H1 (cell line): ENCODE data around the gene FLT4. TPM values are rescaled to one million over a fixed set of nuclear protein-coding genes. Genes with fewer than 3 reads are reported as not detected.

Experiments
- CTCF ChIA-PET: fragments of 300-600 bp; sonication (Branson Sonifier 250); formaldehyde crosslinking; loops from one replicate; lab custom pipeline; 2021; ENCODE audit not compliant: partially characterized antibody; lab: Charles Lee
- POLR2A ChIA-PET: fragments of 300-600 bp; sonication (Branson Sonifier 250); formaldehyde crosslinking; loops from one replicate; lab custom pipeline; 2021; ENCODE audit warnings: inconsistent platforms; ENCODE audit not compliant: partially characterized antibody; lab: Charles Lee
- DNase-seq, 2 experiments: peaks; one replicate each; pipeline versions ENCODE4 v3.0.0 to v3.0.0-alpha.2; 2010 to 2022; ENCODE audit warnings: low spot score in 2 of 2, low read depth in 1 of 2, mixed read lengths in 1 of 2
- FAIRE-seq: peaks from 2 replicates; lab custom pipeline; 2011; peaks lifted over from hg19 to GRCh38; lab: Jason Lieb, UNC
- H2AFZ ChIP-seq: 2 replicates; pipeline ENCODE4 v1.8.1; 2012; ENCODE audit warnings: low read length, inconsistent platforms
- H2AK5ac ChIP-seq: 2 replicates; pipeline ENCODE4 v1.6.1; 2013; ENCODE audit warnings: low read depth, low read length
- H2BK120ac ChIP-seq: replicated peaks from 2 replicates; pipeline ENCODE3; 2013; ENCODE audit warnings: low read depth, low read length, inconsistent platforms
- H2BK12ac ChIP-seq: 2 replicates; pipeline ENCODE4 v1.6.1; 2013; ENCODE audit warnings: low read depth, low read length
- H2BK15ac ChIP-seq: 2 replicates; pipeline ENCODE4 v1.6.1; 2013; ENCODE audit warnings: low read length
- H2BK20ac ChIP-seq: 2 replicates; pipeline ENCODE4 v1.6.1; 2013; ENCODE audit warnings: low read length
- H2BK5ac ChIP-seq: 2 replicates; pipeline ENCODE4 v1.6.1; 2013; ENCODE audit warnings: low read depth, low read length
- H3K14ac ChIP-seq: 2 replicates; pipeline ENCODE4 v1.6.1; 2013; ENCODE audit warnings: inconsistent platforms; ENCODE audit not compliant: insufficient read length
- H3K18ac ChIP-seq: 2 replicates; pipeline ENCODE4 v1.6.1; 2013; ENCODE audit warnings: low read length; ENCODE audit errors: extremely low read depth
- H3K23ac ChIP-seq: 2 replicates; pipeline ENCODE4 v1.6.1; 2013; ENCODE audit warnings: inconsistent platforms; ENCODE audit not compliant: insufficient read length
- H3K23me2 ChIP-seq: 2 replicates; pipeline ENCODE4 v1.6.1; 2013; ENCODE audit warnings: low read depth, low read length
- H3K27ac ChIP-seq: 2 replicates; pipeline ENCODE4 v1.6.1; 2011; ENCODE audit warnings: low read depth, low read length, inconsistent platforms
- H3K27me3 ChIP-seq, 4 experiments: replicated peaks in 1 of 4; 1 replicate in 1 of 4; 2 replicates in 3 of 4; pipeline versions ENCODE4 v1.6.1 to v1.8.1; 2011 to 2013; ENCODE audit warnings: low read length in 3 of 4, mild to moderate bottlenecking in 3 of 4, inconsistent platforms in 2 of 4, mixed read lengths in 2 of 4, moderate library complexity in 1 of 4; ENCODE audit not compliant: control insufficient read depth in 3 of 4, insufficient read depth in 3 of 4; ENCODE audit errors: extremely low read depth in 1 of 4
- H3K36me3 ChIP-seq, 4 experiments: 2 replicates each; pipeline versions ENCODE4 v1.6.1 to v1.8.1; 2011 to 2013; ENCODE audit warnings: mild to moderate bottlenecking in 4 of 4, low read length in 3 of 4, moderate library complexity in 2 of 4, control low read depth in 1 of 4, inconsistent platforms in 1 of 4; ENCODE audit not compliant: insufficient read depth in 4 of 4, control insufficient read depth in 2 of 4
- H3K4ac ChIP-seq: replicated peaks from 2 replicates; pipeline ENCODE3; 2013; ENCODE audit warnings: low read length, low read depth, mixed read lengths, inconsistent platforms; ENCODE audit not compliant: insufficient read length
- H3K4me1 ChIP-seq, 4 experiments: replicated peaks in 1 of 4; 1 replicate in 1 of 4; 2 replicates in 3 of 4; pipeline versions ENCODE4 v1.6.1 to v1.8.1; 2011 to 2013; ENCODE audit warnings: low read length in 3 of 4, inconsistent platforms in 2 of 4, mixed read lengths in 1 of 4; ENCODE audit not compliant: insufficient read depth in 4 of 4, control insufficient read depth in 3 of 4
- H3K4me2 ChIP-seq, 2 experiments: 2 replicates each; pipeline versions ENCODE4 v1.6.1 to v1.8.1; 2011 to 2013; ENCODE audit warnings: low read depth in 2 of 2, low read length in 2 of 2, control low read depth in 1 of 2, inconsistent platforms in 1 of 2, mild to moderate bottlenecking in 1 of 2; ENCODE audit not compliant: insufficient read depth in 1 of 2
- H3K4me3 ChIP-seq, 4 experiments: fragments of 200-600, 300-600 bp in 1 of 4; sonication (generic), shearing (Covaris generic), sonication (Bioruptor Twin) in 1 of 4; 2 replicates each; pipeline versions ENCODE4 v1.5.1 to v1.8.1; 2011 to 2016; ENCODE audit warnings: low read length in 4 of 4, low read depth in 3 of 4, control low read depth in 2 of 4, inconsistent platforms in 2 of 4, mild to moderate bottlenecking in 2 of 4, mixed read lengths in 1 of 4, moderate library complexity in 1 of 4; ENCODE audit not compliant: insufficient read depth in 2 of 4; ENCODE audit errors: extremely low read depth in 1 of 4
- H3K56ac ChIP-seq: replicated peaks from 2 replicates; pipeline ENCODE3; 2013; ENCODE audit warnings: low read depth, mild to moderate bottlenecking, mixed read lengths, low read length, inconsistent platforms; ENCODE audit not compliant: insufficient read length
- H3K79me1 ChIP-seq: 2 replicates; pipeline ENCODE4 v1.6.1; 2013; ENCODE audit warnings: low read depth, low read length, control low read depth
- H3K79me2 ChIP-seq, 2 experiments: 2 replicates each; pipeline versions ENCODE4 v1.6.1 to v1.8.1; 2012 to 2013; ENCODE audit warnings: low read length in 2 of 2, mild to moderate bottlenecking in 2 of 2, inconsistent platforms in 1 of 2; ENCODE audit not compliant: insufficient read depth in 2 of 2, control insufficient read depth in 1 of 2
- H3K9ac ChIP-seq, 4 experiments: replicated peaks in 1 of 4; 1 replicate in 1 of 4; 2 replicates in 3 of 4; pipeline versions ENCODE4 v1.6.1 to v1.8.1; 2011 to 2013; ENCODE audit warnings: low read depth in 3 of 4, low read length in 3 of 4, control low read depth in 2 of 4, mild to moderate bottlenecking in 2 of 4, moderate library complexity in 2 of 4, inconsistent platforms in 1 of 4; ENCODE audit errors: extremely low read depth in 1 of 4
- H3K9me3 ChIP-seq, 2 experiments: 2 replicates each; pipeline versions ENCODE4 v1.6.1 to v1.8.1; 2012 to 2013; ENCODE audit warnings: mild to moderate bottlenecking in 2 of 2, moderate library complexity in 2 of 2, control low read depth in 1 of 2, inconsistent platforms in 1 of 2, low read depth in 1 of 2, low read length in 1 of 2, mixed read lengths in 1 of 2; ENCODE audit not compliant: insufficient read depth in 2 of 2
- H4K20me1 ChIP-seq, 2 experiments: replicated peaks in 1 of 2; 2 replicates each; pipeline versions ENCODE3 to v1.8.1; 2011 to 2013; ENCODE audit warnings: inconsistent platforms in 2 of 2, low read length in 2 of 2, mild to moderate bottlenecking in 1 of 2; ENCODE audit not compliant: insufficient read depth in 2 of 2, control insufficient read depth in 1 of 2
- H4K5ac ChIP-seq: 2 replicates; pipeline ENCODE4 v1.6.1; 2013; ENCODE audit warnings: low read length, low read depth, mixed read lengths, inconsistent platforms; ENCODE audit not compliant: insufficient read length
- H4K8ac ChIP-seq: 2 replicates; pipeline ENCODE4 v1.8.0; 2013; ENCODE audit warnings: mild to moderate bottlenecking, moderate library complexity, low read length, inconsistent platforms; ENCODE audit not compliant: insufficient read depth; ENCODE audit errors: extremely low read depth
- H4K91ac ChIP-seq: replicated peaks from 2 replicates; pipeline ENCODE3; 2013; ENCODE audit warnings: low read length, mixed read lengths, inconsistent platforms; ENCODE audit not compliant: insufficient read length
- BRCA1 ChIP-seq: IDR thresholded peaks from 2 replicates; pipeline ENCODE4 v1.6.1; 2012; ENCODE audit warnings: low read depth, low read length, improper control_type of control experiment
- CHD1 ChIP-seq: IDR thresholded peaks from 2 replicates; pipeline ENCODE4 v1.6.1; 2012; ENCODE audit warnings: low read depth, low read length, improper control_type of control experiment
- CTCF ChIP-seq, 3 experiments: IDR thresholded peaks; 1 replicate in 2 of 3; 2 replicates in 1 of 3; pipeline versions ENCODE4 v1.5.1 to v1.6.1; 2011; ENCODE audit warnings: low read length in 3 of 3, mild to moderate bottlenecking in 3 of 3, inconsistent platforms in 2 of 3, low read depth in 1 of 3, moderate library complexity in 1 of 3; ENCODE audit not compliant: insufficient read depth in 1 of 3; ENCODE audit errors: control extremely low read depth in 1 of 3
- EGR1 ChIP-seq: IDR thresholded peaks from 2 replicates; pipeline ENCODE4 v1.6.1; 2011; ENCODE audit warnings: low read depth, low read length, borderline replicate concordance
- KDM1A ChIP-seq: fragments of 200-600, 300-600 bp; sonication (generic); IDR thresholded peaks from 2 replicates; pipeline ENCODE4 v1.7.1; 2016; ENCODE audit warnings: mild to moderate bottlenecking, low read length, borderline replicate concordance
- KDM4A ChIP-seq: IDR thresholded peaks from one replicate; pipeline ENCODE4 v1.7.1; 2012; ENCODE audit warnings: low read depth, mild to moderate bottlenecking, moderate library complexity, low read length, inconsistent platforms; ENCODE audit not compliant: severe bottlenecking
- KDM5A ChIP-seq: fragments of 200-600 bp; IDR thresholded peaks from 2 replicates; pipeline ENCODE4 v1.7.1; 2012; ENCODE audit warnings: mild to moderate bottlenecking, low read length, inconsistent platforms, mixed read lengths
- RFX5 ChIP-seq: IDR thresholded peaks from 2 replicates; pipeline ENCODE4 v1.6.1; 2011; ENCODE audit warnings: low read depth, low read length, improper control_type of control experiment, borderline replicate concordance
- SIN3A ChIP-seq, 2 experiments: IDR thresholded peaks in 1 of 2; conservative IDR thresholded peaks in 1 of 2; 2 replicates each; pipeline ENCODE4 v1.6.1; 2011 to 2012; ENCODE audit warnings: low read length in 2 of 2, improper control_type of control experiment in 1 of 2, low read depth in 1 of 2, mild to moderate bottlenecking in 1 of 2
- SRF ChIP-seq: IDR thresholded peaks from 2 replicates; pipeline ENCODE4 v1.6.1; 2011; ENCODE audit warnings: mild to moderate bottlenecking, low read depth, low read length, moderate library complexity
- TEAD4 ChIP-seq: IDR thresholded peaks from 2 replicates; pipeline ENCODE4 v1.6.1; 2012; ENCODE audit warnings: low read depth, low read length, inconsistent platforms, mixed read lengths
- WGBS, 2 experiments: shearing (Covaris generic) in 1 of 2; methylation state at CpG; one replicate each; pipeline versions ENCODE4 v1.1.6 to v1.1.7; 2013 to 2015; ENCODE audit warnings: low lambda C conversion rate in 2 of 2, mixed read lengths in 2 of 2, inconsistent platforms in 1 of 2, low coverage in 1 of 2, missing lambda C conversion rate in 1 of 2; ENCODE audit not compliant: insufficient replicate concordance in 2 of 2, insufficient coverage in 1 of 2, insufficient read length in 1 of 2; ENCODE audit errors: extremely low coverage in 1 of 2, missing lambda C conversion rate in 1 of 2; 5-methylcytosine and 5-hydroxymethylcytosine counted together
- polyA plus RNA-seq, 7 experiments: library from polyadenylated mRNA; depleted of rRNA in 3 of 7; stranded (reverse) in 5 of 7; unstranded in 2 of 7; fragments of >200 nt in 5 of 7; fragments of 200-250 nt in 2 of 7; gene quantifications; 1 replicate in 5 of 7; 2 replicates in 1 of 7; 4 replicates in 1 of 7; pipeline versions ENCODE4 v1.2.1 to v1.2.3, GENCODE V29; 2011 to 2013; ENCODE audit warnings: missing spikeins in 2 of 7, mixed read lengths in 2 of 7
- total RNA-seq: library from RNA; stranded (reverse); fragmentation: NEBNext Ultra II Directional; extraction: Animal tissue kit (Norgen Biotek cat#: 25700); gene quantifications from 2 replicates; pipeline ENCODE4 v1.2.1, GENCODE V29; 2021

Gene FLT4
- total and polyA plus RNA-seq, 2 of the 8 experiments (the other 6 are each of a cell fraction or from before 2014, with no cell fraction given) = 6.5 to 7.7 TPM

- Histone ChIP-seq H3K4me2 (no peak overlapping the region), H2AFZ (no peak overlapping the region), H3K4ac (no peak overlapping the region), H3K27ac (no peak overlapping the region), H4K8ac (peak overlapping the region; percentile 68; the same call in 1 of the 2 replicates), H2BK12ac (no peak overlapping the region), H4K5ac (no peak overlapping the region), H3K23me2 (no peaks in the 10 kb centered on the region; the same call in 1 of the 2 replicates), H2BK15ac (no peak overlapping the region), H2BK5ac (no peak overlapping the region), H3K4me3 (no peak overlapping the region), H4K91ac (no peak overlapping the region), H3K9ac (no peak overlapping the region), H3K4me1 (peaks cover 0 to 6% (median 2%) of the 10 kb centered on the region in 4 experiments; a peak in 4 of 7 replicates), H3K9me3 (no peaks in the 10 kb centered on the region), H2BK20ac (no peak overlapping the region), H3K36me3 (no peaks in the 10 kb centered on the region), H3K56ac (no peak overlapping the region), H2AK5ac (no peak overlapping the region), H3K27me3 (no peaks in the 10 kb centered on the region; a peak in 1 of 7 replicates), H3K23ac (no peak overlapping the region), H4K20me1 (no peaks in the 10 kb centered on the region), H3K18ac (no peak overlapping the region), H3K14ac (no peak overlapping the region), H3K79me2 (no peaks in the 10 kb centered on the region), H2BK120ac (no peak overlapping the region), H3K79me1 (no peaks in the 10 kb centered on the region)
- ChIA-PET CTCF (interaction anchor here (0.7 to 2.6 kb wide), 6 partner anchors 11 to 302 kb away, joined by 3 to 7 read pairs (median 5); no protein-coding TSS in a partner anchor), POLR2A (no interaction called here)
- DNase-seq = no peak
- 92% methylated on average over 22 of the region's 22 CpGs; no CpG with 5 or more reads in 1 of the 2 experiments for WGBS, 2 experiments
- no peak for FAIRE-seq
- TF ChIP-seq SRF (no peak), RFX5 (no peak), CTCF (IDR thresholded peaks at IDR 0.05; ENCODE audit: control extremely low read depth in 1 of 3, insufficient read depth in 1 of 3, low read depth in 1 of 3, low read length in 3 of 3) (no peak), BRCA1 (no peak), CHD1 (no peak), SIN3A (conservative IDR thresholded peaks at IDR 0.05 in 1 of 2, IDR thresholded peaks at IDR 0.05 in 1 of 2; ENCODE audit: low read depth in 1 of 2, low read length in 2 of 2) (no peak), KDM1A (no peak), TEAD4 (no peak), EGR1 (no peak), KDM5A (no peak), KDM4A (no peak)
Measured at GRCh38 chr5:180630426-180630825, 19.0 kb downstream of the FLT4 start.
